Prostate gland (tissue), 2 donors: Measurements from ENCODE around the gene CDC14B.

Experiments
- POLR2A ChIP-seq: fragments of 450-650 bp; IDR thresholded peaks from one replicate; pipeline ENCODE4 v1.6.1; 2016; ENCODE audit warnings: antibody characterized with exemption, mild to moderate bottlenecking
- TF ChIP-seq, protein P1 (sequence below), 4 experiments: fragments of 200-600 bp in 2 of 4; fragments of 450-650 bp in 2 of 4; sonication (generic) in 2 of 4; IDR thresholded peaks; 1 replicate in 3 of 4; 2 replicates in 1 of 4; pipeline ENCODE4 v1.5.1; 2016 to 2019; ENCODE audit warnings: antibody characterized with exemption in 4 of 4, mild to moderate bottlenecking in 2 of 4, moderate library complexity in 2 of 4

DNA sequence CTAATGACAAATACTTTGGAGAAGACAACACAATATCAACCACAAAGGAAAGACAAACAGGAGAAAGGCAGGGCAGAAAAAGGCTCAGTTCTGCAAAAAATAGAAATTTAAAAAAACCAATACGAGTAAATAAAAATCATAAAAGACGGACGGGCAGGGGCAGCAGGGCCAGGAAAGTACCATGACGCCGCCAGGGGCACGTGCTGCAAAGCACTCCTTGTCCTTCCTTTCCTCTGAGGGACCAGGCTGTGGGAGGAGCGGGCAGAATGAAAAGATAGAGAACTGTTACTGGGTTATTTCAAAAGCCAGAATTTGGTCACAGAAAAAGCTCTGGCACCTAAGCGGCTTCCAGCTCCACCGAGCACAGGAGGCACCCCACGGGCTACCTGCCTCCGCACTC, 115.7 kb downstream of the CDC14B start:
- TF ChIP-seq POLR2A, result no peak
- TF ChIP-seq, protein P1, sequence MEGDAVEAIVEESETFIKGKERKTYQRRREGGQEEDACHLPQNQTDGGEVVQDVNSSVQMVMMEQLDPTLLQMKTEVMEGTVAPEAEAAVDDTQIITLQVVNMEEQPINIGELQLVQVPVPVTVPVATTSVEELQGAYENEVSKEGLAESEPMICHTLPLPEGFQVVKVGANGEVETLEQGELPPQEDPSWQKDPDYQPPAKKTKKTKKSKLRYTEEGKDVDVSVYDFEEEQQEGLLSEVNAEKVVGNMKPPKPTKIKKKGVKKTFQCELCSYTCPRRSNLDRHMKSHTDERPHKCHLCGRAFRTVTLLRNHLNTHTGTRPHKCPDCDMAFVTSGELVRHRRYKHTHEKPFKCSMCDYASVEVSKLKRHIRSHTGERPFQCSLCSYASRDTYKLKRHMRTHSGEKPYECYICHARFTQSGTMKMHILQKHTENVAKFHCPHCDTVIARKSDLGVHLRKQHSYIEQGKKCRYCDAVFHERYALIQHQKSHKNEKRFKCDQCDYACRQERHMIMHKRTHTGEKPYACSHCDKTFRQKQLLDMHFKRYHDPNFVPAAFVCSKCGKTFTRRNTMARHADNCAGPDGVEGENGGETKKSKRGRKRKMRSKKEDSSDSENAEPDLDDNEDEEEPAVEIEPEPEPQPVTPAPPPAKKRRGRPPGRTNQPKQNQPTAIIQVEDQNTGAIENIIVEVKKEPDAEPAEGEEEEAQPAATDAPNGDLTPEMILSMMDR (IDR thresholded peaks at IDR 0.05), result no peak
